Astrocyte (in vitro differentiated cells and primary cell): Measurements from ENCODE around the gene COL16A1. TPM values are rescaled to one million over a fixed set of nuclear protein-coding genes. Genes with fewer than 3 reads are reported as not detected.

ENCODE experiments used
- DNase-seq: peaks from one replicate; pipeline ENCODE4 v3.0.0-alpha.2; 2010; ENCODE audit warnings: low read depth
- FAIRE-seq: peaks from 2 replicates; lab custom pipeline; 2011; peaks lifted over from hg19 to GRCh38; lab: Jason Lieb, UNC
- H2AFZ ChIP-seq: 2 replicates; pipeline ENCODE4 v1.6.0; 2012; ENCODE audit warnings: low read depth, low read length, inconsistent platforms
- H3K27ac ChIP-seq: 2 replicates; pipeline ENCODE4 v1.5.1; 2011; ENCODE audit warnings: low read depth, low read length, inconsistent platforms
- H3K27me3 ChIP-seq: 2 replicates; pipeline ENCODE4 v1.6.0; 2011; ENCODE audit warnings: low read length, inconsistent platforms; ENCODE audit not compliant: insufficient read depth
- H3K36me3 ChIP-seq: 2 replicates; pipeline ENCODE4 v1.5.1; 2011; ENCODE audit warnings: low read length, inconsistent platforms; ENCODE audit not compliant: insufficient read depth
- H3K4me1 ChIP-seq: 2 replicates; pipeline ENCODE4 v1.5.1; 2011; ENCODE audit warnings: low read length, inconsistent platforms; ENCODE audit not compliant: insufficient read depth
- H3K4me2 ChIP-seq: 2 replicates; pipeline ENCODE4 v1.6.0; 2012; ENCODE audit warnings: low read length, inconsistent platforms
- H3K4me3 ChIP-seq: 2 replicates; pipeline ENCODE4 v1.5.1; 2011; ENCODE audit warnings: low read depth, mild to moderate bottlenecking, low read length, inconsistent platforms; ENCODE audit not compliant: insufficient read depth
- H3K79me2 ChIP-seq: 2 replicates; pipeline ENCODE4 v1.6.0; 2012; ENCODE audit warnings: mild to moderate bottlenecking, low read length, inconsistent platforms; ENCODE audit not compliant: insufficient read depth
- H3K9ac ChIP-seq: 2 replicates; pipeline ENCODE4 v1.6.0; 2012; ENCODE audit warnings: mild to moderate bottlenecking, low read length, inconsistent platforms
- H3K9me3 ChIP-seq: 2 replicates; pipeline ENCODE4 v1.5.1; 2012; ENCODE audit warnings: low read depth, mild to moderate bottlenecking, low read length, inconsistent platforms; ENCODE audit not compliant: insufficient read depth
- H4K20me1 ChIP-seq: 2 replicates; pipeline ENCODE4 v1.6.0; 2012; ENCODE audit warnings: low read length, inconsistent platforms; ENCODE audit not compliant: insufficient read depth
- H3K27ac Mint-ChIP-seq: one replicate; pipeline ENCODE4 v1.8.0; 2021; ENCODE audit warnings: mild to moderate bottlenecking, mixed read lengths; ENCODE audit not compliant: unreplicated experiment
- H3K27me3 Mint-ChIP-seq: one replicate; pipeline ENCODE4 v1.8.0; 2021; ENCODE audit warnings: low read depth, mixed read lengths; ENCODE audit not compliant: unreplicated experiment
- H3K36me3 Mint-ChIP-seq: one replicate; pipeline ENCODE4 v1.8.0; 2021; ENCODE audit warnings: low read depth, mixed read lengths; ENCODE audit not compliant: unreplicated experiment
- H3K4me1 Mint-ChIP-seq: one replicate; pipeline ENCODE4 v1.8.0; 2021; ENCODE audit warnings: low read depth, mixed read lengths; ENCODE audit not compliant: unreplicated experiment
- H3K4me3 Mint-ChIP-seq: one replicate; pipeline ENCODE4 v1.8.0; 2021; ENCODE audit warnings: mild to moderate bottlenecking, moderate library complexity, mixed read lengths; ENCODE audit not compliant: unreplicated experiment
- H3K9me3 Mint-ChIP-seq: one replicate; pipeline ENCODE4 v1.8.0; 2021; ENCODE audit warnings: mild to moderate bottlenecking, mixed read lengths; ENCODE audit not compliant: unreplicated experiment
- CTCF ChIP-seq: IDR thresholded peaks from 2 replicates; pipeline ENCODE4 v1.5.1; 2011; ENCODE audit warnings: low read depth, mild to moderate bottlenecking, inconsistent platforms, low read length, moderate library complexity; ENCODE audit not compliant: insufficient read depth
- EZH2 ChIP-seq: IDR thresholded peaks from 2 replicates; pipeline ENCODE4 v1.6.1; 2012; ENCODE audit warnings: mild to moderate bottlenecking, low read length, inconsistent platforms; ENCODE audit not compliant: insufficient read depth
- total RNA-seq: library from RNA; stranded (reverse); gene quantifications from 2 replicates; pipeline ENCODE4 v1.2.1, GENCODE V29; 2021

The COL16A1 gene
- total RNA-seq, 1 donor from 2014 or later, result 42.9 TPM

- peaks cover 57% of the 10 kb centered on the region for H4K20me1 ChIP-seq
- DNase-seq, result no peak
- no peaks in the 10 kb centered on the region for H3K9me3 Mint-ChIP-seq
- H3K79me2 ChIP-seq, result peaks cover 84% of the 10 kb centered on the region
- H3K27me3 Mint-ChIP-seq, result no peaks in the 10 kb centered on the region
- H2AFZ ChIP-seq, result no peak overlapping the region
- no peak overlapping the region for H3K4me2 ChIP-seq
- H3K27ac Mint-ChIP-seq, result no peak overlapping the region
- no peaks in the 10 kb centered on the region for H3K27me3 ChIP-seq
- no peaks in the 10 kb centered on the region for H3K9me3 ChIP-seq
- no peak overlapping the region for H3K4me3 ChIP-seq
- no peak overlapping the region for H3K27ac ChIP-seq
- H3K36me3 ChIP-seq, result peaks cover 3% of the 10 kb centered on the region
- FAIRE-seq, result no peak
- peaks cover 29% of the 10 kb centered on the region for H3K4me1 Mint-ChIP-seq
- TF ChIP-seq EZH2 (no peak), CTCF (no peak)
- H3K9ac ChIP-seq, result no peak overlapping the region
- H3K36me3 Mint-ChIP-seq, result peaks cover 2% of the 10 kb centered on the region
- peaks cover 28% of the 10 kb centered on the region for H3K4me1 ChIP-seq
- no peak overlapping the region for H3K4me3 Mint-ChIP-seq
Observed at GRCh38 chr1:31640964-31641363, 62.9 kb downstream of the COL16A1 start.

GRCh38 chr1:31640179-31640578 lies 63.6 kb downstream of the COL16A1 start:
- H3K27me3 Mint-ChIP-seq, result no peaks in the 10 kb centered on the region
- H3K27ac Mint-ChIP-seq, result no peak overlapping the region
- Histone ChIP-seq H3K4me2 (peak overlapping the region; percentile 35), H3K27me3 (no peaks in the 10 kb centered on the region), H3K36me3 (peaks cover 3% of the 10 kb centered on the region), H3K4me1 (peaks cover 21% of the 10 kb centered on the region), H3K79me2 (peaks cover 92% of the 10 kb centered on the region), H4K20me1 (peaks cover 65% of the 10 kb centered on the region), H3K4me3 (no peak overlapping the region), H2AFZ (no peak overlapping the region), H3K27ac (no peak overlapping the region), H3K9me3 (no peaks in the 10 kb centered on the region), H3K9ac (no peak overlapping the region)
- no peaks in the 10 kb centered on the region for H3K9me3 Mint-ChIP-seq
- no peak for DNase-seq
- H3K4me1 Mint-ChIP-seq, result peaks cover 33% of the 10 kb centered on the region
- no peak for TF ChIP-seq EZH2
- no peak for TF ChIP-seq CTCF
- no peak overlapping the region for H3K4me3 Mint-ChIP-seq
- H3K36me3 Mint-ChIP-seq, result peaks cover 2% of the 10 kb centered on the region
- FAIRE-seq, result no peak

GRCh38 chr1:31639543-31639942 lies 64.3 kb downstream of the COL16A1 start:
- Histone ChIP-seq H3K36me3 (peaks cover 3% of the 10 kb centered on the region), H2AFZ (no peak overlapping the region), H3K79me2 (peaks cover 98% of the 10 kb centered on the region), H3K4me3 (no peak overlapping the region), H3K27me3 (no peaks in the 10 kb centered on the region), H3K9me3 (no peaks in the 10 kb centered on the region), H3K4me2 (peak overlapping the region; percentile 35), H3K27ac (peak overlapping the region; percentile 13), H3K9ac (no peak overlapping the region), H4K20me1 (peaks cover 71% of the 10 kb centered on the region), H3K4me1 (peaks cover 21% of the 10 kb centered on the region)
- no peak for FAIRE-seq
- Mint-ChIP-seq H3K36me3 (peaks cover 4% of the 10 kb centered on the region), H3K27me3 (no peaks in the 10 kb centered on the region), H3K4me1 (peaks cover 37% of the 10 kb centered on the region), H3K9me3 (no peaks in the 10 kb centered on the region), H3K27ac (no peak overlapping the region), H3K4me3 (no peak overlapping the region)
- peak; percentile 61 for DNase-seq
- TF ChIP-seq CTCF (no peak), EZH2 (no peak)
